Measurements from ENCODE around the gene PAQR5. TPM values are rescaled to one million over a fixed set of nuclear protein-coding genes. Genes with fewer than 3 reads are reported as not detected.

The PAQR5 gene
- total and polyA plus RNA-seq, 2 donors (not counting 3 experiments of a cell fraction or from before 2014, with no cell fraction given), result 0.08 to 0.09 TPM

DNA sequence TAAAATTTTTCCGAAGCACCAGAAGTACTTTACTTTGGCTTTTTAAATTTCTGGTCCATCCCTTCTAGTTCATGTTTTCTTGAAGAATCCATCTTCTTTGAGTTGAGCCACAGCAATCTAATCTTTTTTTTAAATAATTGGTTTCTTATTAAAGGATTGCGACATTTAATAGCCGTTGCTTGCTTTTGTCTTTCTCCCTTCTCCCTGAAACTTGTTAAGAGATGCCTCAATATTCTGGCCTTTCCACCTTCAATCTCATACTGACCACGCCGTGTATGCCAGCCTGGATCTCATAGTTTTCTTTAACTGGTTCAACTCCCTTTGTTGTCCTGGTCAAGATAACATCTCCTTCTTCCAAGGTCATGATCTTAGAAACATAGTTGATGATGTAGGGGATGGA lies 135.5 kb downstream of the PAQR5 start:
- Histone ChIP-seq H3K36me3 (ENCODE audit: control insufficient read depth in 2 of 2, extremely low read depth in 1 of 2, insufficient read depth in 2 of 2, low read length in 2 of 2) (peaks cover 6 to 34% of the 10 kb centered on the region in 2 experiments), H3K9me1 (replicated peaks; ENCODE audit: control insufficient read depth, extremely low read depth, insufficient read depth, low read length) (no peaks in the 10 kb centered on the region), H3K4me3 (replicated peaks in 1 of 3; ENCODE audit: insufficient read depth in 1 of 3, low read depth in 1 of 3, low read length in 3 of 3) (no peak overlapping the region), H3K27me3 (ENCODE audit: control insufficient read depth in 2 of 2, insufficient read depth in 2 of 2, low read length in 2 of 2) (no peaks in the 10 kb centered on the region), H3K27ac (ENCODE audit: insufficient read depth, low read depth, low read length) (no peak overlapping the region), H3K9ac (replicated peaks; ENCODE audit: extremely low read depth, insufficient read depth, low read length) (no peak overlapping the region), H4K20me1 (replicated peaks; ENCODE audit: control insufficient read depth, extremely low read depth, insufficient read depth, low read length) (no peaks in the 10 kb centered on the region), H3K4me1 (ENCODE audit: control insufficient read depth, extremely low read depth, insufficient read depth, low read length) (no peaks in the 10 kb centered on the region), H3K9me3 (replicated peaks; ENCODE audit: control insufficient read depth, insufficient read depth, low read length) (no peaks in the 10 kb centered on the region), H3K79me2 (ENCODE audit: control insufficient read depth, insufficient read depth, low read length) (peaks cover 20% of the 10 kb centered on the region), H3K4me2 (ENCODE audit: insufficient read depth, low read length) (no peak overlapping the region), H2AFZ (ENCODE audit: low read depth, low read length) (no peak overlapping the region)
- intact Hi-C loops (cut with micrococcal nuclease), result no loop called here
- DNase-seq (ENCODE audit: low read depth, low spot score) (no peak), FAIRE-seq (no peak)
- ChIA-PET CTCF (no interaction called here), POLR2A (no interaction called here)
- dilution Hi-C loops (cut with MboI; ENCODE audit: extremely low pct_ligation_motif_present, low sequenced_read_pairs), result no loop called here
- TF ChIP-seq POLR2A (IDR thresholded peaks at IDR 0.05; ENCODE audit: low read depth, low read length) (no peak), MYC (IDR thresholded peaks at IDR 0.05; ENCODE audit: low read depth, low read length) (no peak), POLR2AphosphoS5 (IDR thresholded peaks at IDR 0.05; ENCODE audit: insufficient read depth, low read depth, low read length) (no peak), JUN (IDR thresholded peaks at IDR 0.05; ENCODE audit: borderline replicate concordance, insufficient read depth, insufficient read length, low read depth) (no peak), FOS (IDR thresholded peaks at IDR 0.05; ENCODE audit: borderline replicate concordance, insufficient read depth, low read length) (no peak), EZH2 (IDR thresholded peaks at IDR 0.05; ENCODE audit: borderline replicate concordance, low read depth, low read length, severe bottlenecking) (no peak), GATA2 (IDR thresholded peaks at IDR 0.05; ENCODE audit: insufficient read depth, insufficient read length, low read depth, low read length) (no peak)
- TF ChIP-seq, protein P1, sequence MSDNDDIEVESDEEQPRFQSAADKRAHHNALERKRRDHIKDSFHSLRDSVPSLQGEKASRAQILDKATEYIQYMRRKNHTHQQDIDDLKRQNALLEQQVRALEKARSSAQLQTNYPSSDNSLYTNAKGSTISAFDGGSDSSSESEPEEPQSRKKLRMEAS (IDR thresholded peaks at IDR 0.05; ENCODE audit: insufficient read depth, insufficient read length), result no peak
- TF ChIP-seq, protein P2, sequence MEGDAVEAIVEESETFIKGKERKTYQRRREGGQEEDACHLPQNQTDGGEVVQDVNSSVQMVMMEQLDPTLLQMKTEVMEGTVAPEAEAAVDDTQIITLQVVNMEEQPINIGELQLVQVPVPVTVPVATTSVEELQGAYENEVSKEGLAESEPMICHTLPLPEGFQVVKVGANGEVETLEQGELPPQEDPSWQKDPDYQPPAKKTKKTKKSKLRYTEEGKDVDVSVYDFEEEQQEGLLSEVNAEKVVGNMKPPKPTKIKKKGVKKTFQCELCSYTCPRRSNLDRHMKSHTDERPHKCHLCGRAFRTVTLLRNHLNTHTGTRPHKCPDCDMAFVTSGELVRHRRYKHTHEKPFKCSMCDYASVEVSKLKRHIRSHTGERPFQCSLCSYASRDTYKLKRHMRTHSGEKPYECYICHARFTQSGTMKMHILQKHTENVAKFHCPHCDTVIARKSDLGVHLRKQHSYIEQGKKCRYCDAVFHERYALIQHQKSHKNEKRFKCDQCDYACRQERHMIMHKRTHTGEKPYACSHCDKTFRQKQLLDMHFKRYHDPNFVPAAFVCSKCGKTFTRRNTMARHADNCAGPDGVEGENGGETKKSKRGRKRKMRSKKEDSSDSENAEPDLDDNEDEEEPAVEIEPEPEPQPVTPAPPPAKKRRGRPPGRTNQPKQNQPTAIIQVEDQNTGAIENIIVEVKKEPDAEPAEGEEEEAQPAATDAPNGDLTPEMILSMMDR (IDR thresholded peaks at IDR 0.05; ENCODE audit: extremely low read depth in 1 of 2, insufficient read depth in 1 of 2, low read depth in 1 of 2, low read length in 2 of 2), result no peak
- no TSS peak for BruUV-seq (replicated peaks)

Data from endothelial cell of umbilical vein (primary cell).